ENCODE data around the gene AMZ2. TPM values are rescaled to one million over a fixed set of nuclear protein-coding genes. Genes with fewer than 3 reads are reported as not detected.
"Not testable (repeated sequence)": the region's sequence is repeated elsewhere in the genome, so short reads cannot be mapped to it uniquely, and the experiment has no call there.

AMZ2 gene
- total RNA-seq, result 10 to 100 TPM; 84.2 to 84.5 TPM

DNA sequence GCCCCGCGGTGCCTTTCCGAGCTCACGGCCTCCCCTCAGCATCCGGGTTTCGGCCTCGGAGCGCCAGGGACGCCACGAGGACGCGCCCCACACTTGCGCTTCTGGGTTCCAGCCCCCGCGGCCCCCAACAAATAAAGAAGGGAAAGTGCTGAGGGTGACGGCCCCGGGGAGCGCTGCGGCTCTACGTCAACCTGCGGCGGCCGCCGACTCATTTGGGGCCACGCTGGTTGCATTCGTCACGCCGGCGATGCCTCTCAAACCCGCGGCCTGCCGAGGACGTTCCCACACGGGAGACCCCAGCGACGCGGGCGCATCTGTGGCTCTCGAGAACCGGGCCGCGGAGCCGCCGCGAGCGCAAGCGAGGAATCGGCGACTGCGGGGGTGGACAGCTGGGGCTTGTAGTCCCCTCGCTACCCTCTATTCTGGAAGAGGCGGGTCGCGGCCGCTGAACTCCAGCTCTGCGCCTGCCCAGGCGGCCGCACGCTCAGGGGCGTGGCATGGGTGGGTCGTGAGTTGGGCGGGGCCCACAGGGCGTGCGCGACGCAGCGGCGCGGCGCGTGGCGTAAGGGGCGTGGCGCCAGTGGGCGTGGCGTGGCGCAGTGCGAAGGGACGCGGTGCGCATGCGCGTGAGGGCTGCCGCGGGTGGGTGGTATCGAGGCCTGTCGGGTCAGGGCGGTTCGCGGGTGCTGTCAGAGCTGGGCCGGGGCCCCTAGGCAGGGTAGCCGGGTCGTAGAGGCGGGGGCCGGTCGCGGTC, at the start of gene AMZ2:
Gene AMZ2, plus strand, starts transcription at position 599 of the 754 bp plus-strand sequence. CDS start 2,145 bp downstream, outside the sequence.
- no peaks in the 10 kb centered on the region for H3K27me3 Mint-ChIP-seq

GRCh38 chr17:68198931-68199836, 48.7 kb upstream of the AMZ2 start:
- DNase-seq, result peak; percentile 70
- Mint-ChIP-seq H3K27me3 (peaks cover 65% of the 10 kb centered on the region), H3K9me3 (no peaks in the 10 kb centered on the region), H3K36me3 (no peaks in the 10 kb centered on the region), H3K4me3 (peak overlapping the region; percentile 80), H3K27ac (no peak overlapping the region), H3K4me1 (peaks cover 18% of the 10 kb centered on the region)
- POLR2A ChIA-PET, result interaction anchor here (0.6 to 6.8 kb wide), 4 partner anchors 17 to 443 kb away, joined by 3 to 44 read pairs (median 6); no protein-coding TSS in a partner anchor
- peak; percentile 34 for ATAC-seq (ENCODE audit: low read depth)

More for the DNA sequence above, at the start of gene AMZ2:
- POLR2A ChIA-PET, result interaction anchor here (0.5 to 4.0 kb wide), 22 partner anchors 8 to 255 kb away, joined by 3 to 95 read pairs (median 6); partner anchors contain the start of genes ARSG, SLC16A6 and WIPI1
- H3K9me3 Mint-ChIP-seq, result no peaks in the 10 kb centered on the region
- H3K4me1 Mint-ChIP-seq, result peaks cover 30% of the 10 kb centered on the region
- peak; percentile 100 for DNase-seq
- H3K27ac Mint-ChIP-seq, result peak within 1 kb of the TSS; percentile 98
- H3K36me3 Mint-ChIP-seq, result peaks cover 23% of the 10 kb centered on the region
- H3K4me3 Mint-ChIP-seq, result peak within 1 kb of the TSS; percentile 89
- peak; percentile 87 for ATAC-seq (ENCODE audit: low read depth)

GRCh38 chr17:68199837-68200688, 47.8 kb upstream of the AMZ2 start:
- Mint-ChIP-seq H3K9me3 (no peaks in the 10 kb centered on the region), H3K36me3 (no peaks in the 10 kb centered on the region), H3K4me3 (peak overlapping the region; percentile 80), H3K4me1 (peaks cover 21% of the 10 kb centered on the region), H3K27ac (no peak overlapping the region), H3K27me3 (peaks cover 60% of the 10 kb centered on the region)
- ATAC-seq (ENCODE audit: low read depth) (no peak), DNase-seq (peak; percentile 56)
- POLR2A ChIA-PET, result interaction anchor here (0.6 to 6.8 kb wide), 4 partner anchors 18 to 444 kb away, joined by 3 to 44 read pairs (median 6); no protein-coding TSS in a partner anchor

- H3K27ac Mint-ChIP-seq, result no peak overlapping the region
- H3K27me3 Mint-ChIP-seq, result peaks cover 52% of the 10 kb centered on the region
- H3K9me3 Mint-ChIP-seq, result no peaks in the 10 kb centered on the region
- H3K36me3 Mint-ChIP-seq, result no peaks in the 10 kb centered on the region
- DNase-seq, result peak; percentile 86
- POLR2A ChIA-PET, result interaction anchor here (2.2 to 6.8 kb wide), 2 partner anchors 18 to 28 kb away, joined by 9 to 44 read pairs; no protein-coding TSS in a partner anchor
- ATAC-seq (ENCODE audit: low read depth), result peak; percentile 23
- H3K4me3 Mint-ChIP-seq, result peak overlapping the region; percentile 80
- H3K4me1 Mint-ChIP-seq, result peaks cover 20% of the 10 kb centered on the region
Observed at GRCh38 chr17:68200689-68201417, 47.0 kb upstream of the AMZ2 start.

DNA sequence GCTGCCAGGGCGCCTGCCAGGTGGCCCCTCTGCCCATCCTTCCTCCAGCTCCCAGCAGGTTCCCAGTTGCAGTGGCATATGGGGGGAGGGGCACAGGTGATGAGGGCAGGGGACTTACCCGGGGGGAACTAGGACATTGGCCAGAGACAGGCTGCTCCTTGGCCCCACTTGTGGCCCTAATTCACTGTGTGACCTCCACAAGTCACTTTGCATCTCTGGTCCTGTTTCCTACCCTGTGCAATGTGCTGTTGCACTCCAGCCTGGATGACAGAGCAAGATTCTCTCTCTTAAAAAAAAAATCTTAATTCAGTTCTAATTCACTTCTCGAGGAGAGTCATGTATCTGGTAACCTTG, 46.4 kb upstream of the AMZ2 start:
- peaks cover 49% of the 10 kb centered on the region for H3K27me3 Mint-ChIP-seq
- H3K4me3 Mint-ChIP-seq; H3K9me3 Mint-ChIP-seq; ATAC-seq (ENCODE audit: low read depth); H3K27ac Mint-ChIP-seq; DNase-seq; H3K36me3 Mint-ChIP-seq: not testable (repeated sequence)
- POLR2A ChIA-PET, result interaction anchor here (6.8 kb wide), 1 partner anchor 19 kb away, joined by 44 read pairs; no protein-coding TSS in a partner anchor
- peaks cover 19% of the 10 kb centered on the region for H3K4me1 Mint-ChIP-seq

DNA sequence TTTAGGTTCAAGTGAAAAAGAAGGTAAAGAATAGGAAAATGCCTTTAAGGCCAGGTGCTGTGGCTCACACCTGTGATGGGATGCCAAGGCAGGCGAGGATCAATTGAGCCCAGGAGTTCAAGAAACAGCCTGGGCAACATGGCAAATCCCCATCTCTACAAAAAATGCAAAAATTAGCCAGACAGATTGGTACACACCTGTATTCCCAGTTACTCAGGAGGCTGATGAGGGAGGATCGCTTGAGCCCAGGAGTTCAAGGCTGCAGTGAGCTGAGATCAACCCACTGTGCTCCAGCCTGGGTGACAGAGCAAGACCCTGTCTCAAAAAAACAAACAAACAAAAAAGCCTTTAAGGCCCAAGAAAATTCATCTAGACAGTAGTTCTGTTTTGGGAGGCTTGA, 45.5 kb upstream of the AMZ2 start:
- not testable (repeated sequence) for DNase-seq; H3K27ac Mint-ChIP-seq; H3K36me3 Mint-ChIP-seq; H3K4me3 Mint-ChIP-seq; ATAC-seq (ENCODE audit: low read depth); H3K9me3 Mint-ChIP-seq
- Mint-ChIP-seq H3K27me3 (peaks cover 47% of the 10 kb centered on the region), H3K4me1 (peaks cover 24% of the 10 kb centered on the region)
- POLR2A ChIA-PET, result interaction anchor here (6.8 kb wide), 1 partner anchor 20 kb away, joined by 44 read pairs; no protein-coding TSS in a partner anchor

DNA sequence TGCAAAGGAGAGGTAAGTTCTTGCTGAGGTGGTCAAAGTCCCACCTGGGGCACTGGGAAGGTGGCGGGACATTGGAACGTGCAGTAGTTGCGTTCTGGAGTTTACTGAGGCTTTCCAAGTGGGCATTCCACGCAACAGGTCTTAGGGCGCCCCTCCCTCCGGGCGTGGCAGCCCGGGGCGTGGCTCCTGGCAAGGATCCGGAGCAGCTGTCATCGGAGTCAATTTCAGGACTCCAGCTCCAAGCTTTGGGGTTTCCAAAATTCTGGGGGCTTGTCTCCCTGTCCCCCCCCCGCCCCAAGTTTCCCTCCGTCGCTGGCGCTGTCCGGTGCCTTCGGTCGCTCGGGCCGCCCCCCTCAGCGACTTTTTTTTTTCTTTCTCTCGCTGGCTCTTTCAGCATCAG, 43.1 kb upstream of the AMZ2 start:
- peaks cover 7% of the 10 kb centered on the region for H3K36me3 Mint-ChIP-seq
- peak; percentile 44 for DNase-seq
- POLR2A ChIA-PET, result interaction anchor here (0.6 to 2.9 kb wide), 13 partner anchors 14 to 308 kb away, joined by 3 to 47 read pairs (median 5); partner anchors contain the start of genes AMZ2 and PRKAR1A
- peaks cover 28% of the 10 kb centered on the region for H3K27me3 Mint-ChIP-seq
- H3K4me3 Mint-ChIP-seq, result peak overlapping the region; percentile 89
- no peak for ATAC-seq (ENCODE audit: low read depth)
- H3K9me3 Mint-ChIP-seq, result no peaks in the 10 kb centered on the region
- H3K27ac Mint-ChIP-seq, result no peak overlapping the region
- H3K4me1 Mint-ChIP-seq, result peaks cover 22% of the 10 kb centered on the region

DNA sequence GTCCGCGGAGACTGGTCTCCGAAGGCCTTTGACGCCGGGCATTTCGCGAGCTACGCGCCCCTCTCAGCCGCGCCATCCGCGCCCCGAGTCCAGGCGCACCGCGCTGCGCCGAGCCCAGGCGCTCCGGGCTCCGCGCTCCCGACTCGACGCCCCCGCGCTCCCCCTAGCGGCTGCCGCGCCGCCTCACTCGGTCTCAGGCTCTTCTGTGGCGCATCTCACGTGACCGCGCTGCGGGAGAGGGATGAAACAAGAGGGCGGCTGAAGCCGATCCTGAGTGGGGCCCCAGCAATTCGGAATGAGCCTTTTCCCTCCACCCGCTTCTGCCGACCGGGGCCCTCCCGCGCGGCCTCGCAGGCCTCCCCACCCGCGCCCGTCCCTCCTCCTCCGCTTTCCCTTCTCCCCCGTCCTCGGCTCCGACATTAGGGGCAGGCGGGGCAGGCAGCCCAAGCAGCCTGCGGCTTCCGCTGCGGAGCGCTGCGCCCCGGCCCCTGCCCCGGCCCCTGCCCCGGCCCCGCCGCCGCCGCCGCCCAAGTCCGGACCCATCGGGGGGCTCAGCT, 42.5 kb upstream of the AMZ2 start:
- Mint-ChIP-seq H3K27ac (peak overlapping the region; percentile 87), H3K36me3 (peaks cover 10% of the 10 kb centered on the region), H3K27me3 (peaks cover 22% of the 10 kb centered on the region), H3K4me3 (peak overlapping the region; percentile 89), H3K4me1 (peaks cover 18% of the 10 kb centered on the region), H3K9me3 (no peaks in the 10 kb centered on the region)
- ATAC-seq (ENCODE audit: low read depth), result peak; percentile 87
- POLR2A ChIA-PET, result interaction anchor here (0.6 to 2.9 kb wide), 23 partner anchors 14 to 307 kb away, joined by 3 to 47 read pairs (median 4); partner anchors contain the start of genes AMZ2, ARSG, KPNA2 and PRKAR1A
- DNase-seq, result peak; percentile 99

GRCh38 chr17:68205808-68206720, 41.8 kb upstream of the AMZ2 start:
- peaks cover 18% of the 10 kb centered on the region for H3K36me3 Mint-ChIP-seq
- ATAC-seq (ENCODE audit: low read depth) (peak; percentile 57), DNase-seq (no peak)
- H3K4me3 Mint-ChIP-seq, result peak overlapping the region; percentile 89
- peaks cover 21% of the 10 kb centered on the region for H3K4me1 Mint-ChIP-seq
- H3K9me3 Mint-ChIP-seq, result no peaks in the 10 kb centered on the region
- peaks cover 20% of the 10 kb centered on the region for H3K27me3 Mint-ChIP-seq
- H3K27ac Mint-ChIP-seq, result peak overlapping the region; percentile 91
- POLR2A ChIA-PET, result interaction anchor here (0.8 to 2.9 kb wide), 20 partner anchors 23 to 306 kb away, joined by 3 to 47 read pairs (median 4); partner anchors contain the start of genes AMZ2, ARSG, KPNA2 and PRKAR1A

DNA sequence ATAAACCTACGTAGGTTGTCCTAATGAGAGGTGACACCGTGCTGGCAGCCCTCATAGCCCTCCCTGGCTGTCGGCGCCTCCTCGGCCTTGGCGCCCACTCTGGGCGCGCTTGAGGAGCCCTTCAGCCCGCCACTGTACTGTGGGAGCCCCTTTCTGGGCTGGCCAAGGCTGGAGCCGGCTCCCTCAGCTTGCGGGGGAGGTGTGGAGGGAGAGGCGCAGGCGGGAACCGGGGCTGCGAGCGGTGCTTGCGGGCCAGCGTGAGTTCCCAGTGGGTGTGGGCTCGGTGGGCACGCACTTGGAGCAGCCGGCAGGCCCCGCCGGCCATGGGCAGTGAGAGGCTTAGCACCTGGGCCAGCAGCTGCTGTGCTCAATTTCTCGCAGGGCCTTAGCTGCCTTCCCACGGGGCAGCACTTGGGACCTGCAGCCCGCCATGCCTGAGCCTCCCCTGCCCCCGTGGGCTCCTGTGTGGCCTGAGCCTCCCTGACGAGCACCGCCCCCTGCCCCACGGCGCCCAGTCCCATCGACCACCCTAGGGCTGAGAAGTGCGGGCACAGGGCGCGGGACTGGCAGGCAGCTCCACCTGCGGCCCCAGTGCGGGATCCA, 40.1 kb upstream of the AMZ2 start:
- ATAC-seq (ENCODE audit: low read depth) (no peak), DNase-seq (no peak)
- peaks cover 21% of the 10 kb centered on the region for H3K36me3 Mint-ChIP-seq
- peaks cover 22% of the 10 kb centered on the region for H3K4me1 Mint-ChIP-seq
- POLR2A ChIA-PET, result interaction anchor here (1.0 to 1.4 kb wide), 2 partner anchors 30 to 40 kb away, joined by 3 to 6 read pairs; partner anchors contain the start of gene AMZ2
- H3K27ac Mint-ChIP-seq, result no peak overlapping the region
- no peaks in the 10 kb centered on the region for H3K9me3 Mint-ChIP-seq
- peaks cover 9% of the 10 kb centered on the region for H3K27me3 Mint-ChIP-seq
- H3K4me3 Mint-ChIP-seq, result peak overlapping the region; percentile 10
